A673 (cell line): ENCODE data around the gene RTCA. TPM values are rescaled to one million over a fixed set of nuclear protein-coding genes. Genes with fewer than 3 reads are reported as not detected.
"Not testable (repeated sequence)": the region's sequence is repeated elsewhere in the genome, so short reads cannot be mapped to it uniquely, and the experiment has no call there.

Source experiments
- BruUV-seq: library from RNA; stranded (reverse); fragments of 400-500 nt; replicated peaks from 2 replicates; lab custom pipeline; 2021; lab: Mats Ljungman, UMichigan
- CTCF ChIA-PET: fragments of 300-600 bp; sonication (Branson Sonifier 250); formaldehyde crosslinking; loops from one replicate; lab custom pipeline; 2022; ENCODE audit warnings: antibody characterized with exemption; lab: Charles Lee
- POLR2A ChIA-PET: fragments of 300-600 bp; sonication (Branson Sonifier 250); formaldehyde crosslinking; loops from one replicate; lab custom pipeline; 2022; ENCODE audit warnings: antibody characterized with exemption; ENCODE audit not compliant: low non-redundant PET; lab: Charles Lee
- DNase-seq: peaks from one replicate; pipeline ENCODE4 v3.0.0-alpha.2; 2015; ENCODE audit warnings: low spot score
- H3K27ac ChIP-seq: fragments of 200-600 bp; sonication (generic); 2 replicates; pipeline ENCODE4 v1.5.1; 2016; ENCODE audit warnings: mixed run types, low read depth, mild to moderate bottlenecking, mixed read lengths, antibody characterized with exemption, low read length; ENCODE audit not compliant: poor library complexity, severe bottlenecking
- H3K27me3 ChIP-seq: fragments of 200-600 bp; sonication (generic); replicated peaks from 2 replicates; pipeline ENCODE4 v1.6.1; 2017; ENCODE audit warnings: mixed run types, low read depth, mild to moderate bottlenecking, mixed read lengths, antibody characterized with exemption, low read length; ENCODE audit not compliant: insufficient read depth, poor library complexity
- H3K36me3 ChIP-seq: fragments of 200-600 bp; sonication (generic); 2 replicates; pipeline ENCODE4 v1.6.1; 2016; ENCODE audit warnings: mixed run types, mild to moderate bottlenecking, mixed read lengths, antibody characterized with exemption, low read length; ENCODE audit not compliant: insufficient read depth, poor library complexity, severe bottlenecking
- H3K4me1 ChIP-seq: fragments of 200-600 bp; sonication (generic); 2 replicates; pipeline ENCODE4 v1.6.1; 2017; ENCODE audit warnings: mixed run types, mild to moderate bottlenecking, mixed read lengths, antibody characterized with exemption, low read length; ENCODE audit not compliant: insufficient read depth, poor library complexity, severe bottlenecking
- H3K4me3 ChIP-seq: fragments of 200-600 bp; sonication (generic); 2 replicates; pipeline ENCODE4 v1.5.1; 2016; ENCODE audit warnings: low read depth, mixed run types, mild to moderate bottlenecking, mixed read lengths, low read length; ENCODE audit not compliant: poor library complexity, severe bottlenecking
- H3K9me3 ChIP-seq: fragments of 200-600 bp; sonication (generic); 2 replicates; pipeline ENCODE4 v1.6.1; 2016; ENCODE audit warnings: mixed run types, low read depth, mild to moderate bottlenecking, mixed read lengths, antibody characterized with exemption, low read length; ENCODE audit not compliant: poor library complexity, severe bottlenecking
- CTCF ChIP-seq: fragments of 300-800, 200-600 bp; sonication (generic); conservative IDR thresholded peaks from 2 replicates; pipeline ENCODE4 v1.5.1; 2017; ENCODE audit warnings: low read depth, mild to moderate bottlenecking, antibody characterized with exemption, low read length, moderate library complexity, mixed read lengths
- EZH2 ChIP-seq: fragments of 200-600 bp; sonication (generic); IDR thresholded peaks from 2 replicates; pipeline ENCODE4 v1.6.1; 2017; ENCODE audit warnings: borderline replicate concordance, low read depth, mild to moderate bottlenecking, mixed read lengths, antibody characterized with exemption, low read length; ENCODE audit not compliant: poor library complexity, severe bottlenecking
- intact Hi-C: fragments of 100-400 bp; cut with micrococcal nuclease; formaldehyde crosslinking; loops from one replicate; pipeline ENCODE4 v1.10.0; 2022; ENCODE audit not compliant: unreplicated experiment
- total RNA-seq: library from RNA; stranded (reverse); gene quantifications from 2 replicates; pipeline ENCODE4 v1.2.3, GENCODE V29; 2021

Gene RTCA
- total RNA-seq, 1 experiment from 2014 or later, result 57.7 TPM

GRCh38 chr1:100252901-100253300 lies 13.1 kb upstream of the RTCA start:
- peaks cover 9% of the 10 kb centered on the region for H3K4me1 ChIP-seq
- no peak overlapping the region for H3K27ac ChIP-seq
- H3K4me3 ChIP-seq, result no peak overlapping the region
- no peaks in the 10 kb centered on the region for H3K36me3 ChIP-seq
- no peak for TF ChIP-seq CTCF
- no peak for TF ChIP-seq EZH2
- no TSS peak for BruUV-seq
- intact Hi-C loops, result no loop called here
- POLR2A ChIA-PET, result no interaction called here
- no peaks in the 10 kb centered on the region for H3K27me3 ChIP-seq
- no peaks in the 10 kb centered on the region for H3K9me3 ChIP-seq
- DNase-seq, result no peak
- CTCF ChIA-PET, result no interaction called here

GRCh38 chr1:100253552-100253951 lies 12.5 kb upstream of the RTCA start:
- CTCF ChIA-PET, result no interaction called here
- no TSS peak for BruUV-seq
- POLR2A ChIA-PET, result no interaction called here

GRCh38 chr1:100256273-100256672 lies 9.7 kb upstream of the RTCA start:
- H3K27me3 ChIP-seq, POLR2A ChIA-PET, BruUV-seq, H3K4me3 ChIP-seq, H3K27ac ChIP-seq, CTCF ChIA-PET, DNase-seq, H3K36me3 ChIP-seq, H3K4me1 ChIP-seq, H3K9me3 ChIP-seq, intact Hi-C loops: not testable (repeated sequence)

More at GRCh38 chr1:100253552-100253951, 12.5 kb upstream of the RTCA start:
- no peak for TF ChIP-seq CTCF
- no peaks in the 10 kb centered on the region for H3K36me3 ChIP-seq
- H3K27me3 ChIP-seq, result no peaks in the 10 kb centered on the region
- H3K4me1 ChIP-seq, result peaks cover 9% of the 10 kb centered on the region
- intact Hi-C loops, result no loop called here
- no peak for DNase-seq
- no peaks in the 10 kb centered on the region for H3K9me3 ChIP-seq
- no peak overlapping the region for H3K4me3 ChIP-seq
- no peak overlapping the region for H3K27ac ChIP-seq

- BruUV-seq, H3K4me1 ChIP-seq, H3K27ac ChIP-seq, DNase-seq, H3K36me3 ChIP-seq, H3K27me3 ChIP-seq, H3K4me3 ChIP-seq, CTCF ChIA-PET, intact Hi-C loops, H3K9me3 ChIP-seq: not testable (repeated sequence)
- POLR2A ChIA-PET, result interaction anchor here (0.7 kb wide), 1 partner anchor 7 kb away, joined by 3 read pairs; no protein-coding TSS in a partner anchor
Observed at GRCh38 chr1:100258427-100258826, 7.6 kb upstream of the RTCA start.
